ENCODE measurements around the gene SMIM44.

Gene SMIM44

DNA sequence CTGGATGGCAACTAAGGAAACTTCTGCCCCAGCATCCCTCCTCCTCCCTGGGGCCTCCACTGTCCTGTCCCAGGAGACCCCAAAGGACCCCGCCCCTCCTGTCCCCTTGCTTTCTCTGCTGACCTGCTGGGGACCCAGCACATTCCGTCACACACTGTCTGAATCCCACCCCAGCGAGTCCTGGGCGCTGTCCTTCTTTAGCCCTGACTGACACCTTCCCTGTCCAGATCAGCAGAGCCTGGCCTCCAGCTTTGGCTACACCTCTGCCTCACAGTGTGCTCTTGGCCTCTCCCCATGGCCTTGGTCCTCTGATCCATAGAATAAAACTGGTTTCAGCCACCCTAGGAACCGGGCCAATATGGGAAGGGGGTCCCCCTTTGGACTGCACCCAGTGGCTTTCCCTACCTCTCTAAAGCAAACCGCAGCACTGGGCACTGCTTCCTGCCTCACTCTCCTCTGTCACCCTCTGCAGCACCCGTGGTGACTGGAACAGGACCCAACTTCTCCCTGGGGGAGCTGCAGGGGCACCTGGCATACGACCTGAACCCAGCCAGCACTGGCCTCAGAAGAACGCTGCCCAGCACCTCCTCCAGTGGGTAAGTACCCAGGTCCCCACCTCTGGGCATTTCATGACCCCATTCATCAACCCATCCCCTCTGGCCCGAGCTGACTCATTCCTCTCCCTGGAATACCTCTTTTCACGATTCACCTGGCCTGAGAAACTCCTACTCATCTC, 49.3 kb downstream of the SMIM44 start:
- no peak for DNase-seq

DNA sequence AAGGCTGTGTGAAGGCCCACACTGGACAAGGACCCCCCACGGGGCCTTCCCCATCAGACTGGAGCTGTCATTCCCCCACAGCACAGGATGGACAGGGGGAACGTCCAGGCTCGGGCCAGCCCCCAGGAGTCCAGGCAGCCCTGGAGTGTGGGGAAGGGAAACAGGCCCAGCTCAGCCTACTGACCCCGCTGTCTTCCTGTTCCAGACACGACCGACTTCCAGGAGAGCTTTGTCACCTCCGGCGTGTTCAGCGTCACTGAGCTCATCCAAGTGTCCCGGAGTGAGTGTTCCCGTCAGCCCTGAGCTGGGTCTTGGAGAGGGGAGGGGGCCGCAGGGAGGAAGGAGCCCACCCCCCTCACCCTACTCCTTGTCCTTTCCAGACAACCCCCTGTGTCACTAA, 49.9 kb downstream of the SMIM44 start:
- DNase-seq = no peak
